IMR-90 (cell line): ENCODE data around the gene MYBPH. TPM values are rescaled to one million over a fixed set of nuclear protein-coding genes. Genes with fewer than 3 reads are reported as not detected.

Experiments
- ATAC-seq: fragments of 200-7000 bp; cut with Tn5 transposase; 2 replicates; pipeline ENCODE4 v1.9.1; 2020; ENCODE audit warnings: low read depth, mild to moderate bottlenecking, moderate library complexity
- BruUV-seq: library from RNA; stranded (reverse); fragments of 400-500 nt; replicated peaks from 2 replicates; lab custom pipeline; 2021; lab: Mats Ljungman, UMichigan
- CTCF ChIA-PET: fragments of 300-600 bp; formaldehyde crosslinking; extraction: SDS; loops from one replicate; lab custom pipeline; 2021; ENCODE audit warnings: antibody characterized with exemption; lab: Yijun Ruan, JAX
- POLR2A ChIA-PET: fragments of 300-600 bp; sonication (Branson Sonifier 250); formaldehyde crosslinking; loops from one replicate; lab custom pipeline; 2022; ENCODE audit warnings: antibody characterized with exemption; ENCODE audit not compliant: unreplicated experiment; lab: Charles Lee
- DNase-seq: peaks from one replicate; pipeline ENCODE4 v3.0.0; 2013
- H2AFZ ChIP-seq: replicated peaks from 2 replicates; pipeline ENCODE3; 2013; ENCODE audit warnings: low read length, mild to moderate bottlenecking; ENCODE audit not compliant: poor library complexity
- H2AK5ac ChIP-seq: 2 replicates; pipeline ENCODE4 v1.6.1; 2013; ENCODE audit warnings: low read depth, low read length, inconsistent platforms
- H2AK9ac ChIP-seq: replicated peaks from 2 replicates; pipeline ENCODE3; 2013; ENCODE audit warnings: mild to moderate bottlenecking, low read depth, low read length, moderate library complexity; ENCODE audit not compliant: poor library complexity
- H2BK120ac ChIP-seq: 2 replicates; pipeline ENCODE4 v1.6.1; 2013; ENCODE audit warnings: low read depth, low read length, inconsistent platforms
- H2BK15ac ChIP-seq: 3 replicates; pipeline ENCODE4 v1.6.1; 2013; ENCODE audit warnings: low read depth, low read length, inconsistent platforms
- H2BK20ac ChIP-seq: 2 replicates; pipeline ENCODE4 v1.6.1; 2013; ENCODE audit warnings: low read depth, mild to moderate bottlenecking, inconsistent platforms, low read length, moderate library complexity
- H2BK5ac ChIP-seq: 2 replicates; pipeline ENCODE4 v1.6.1; 2013; ENCODE audit warnings: mild to moderate bottlenecking, low read depth, low read length, inconsistent platforms; ENCODE audit not compliant: poor library complexity, severe bottlenecking
- H3K14ac ChIP-seq: replicated peaks from 2 replicates; pipeline ENCODE4 v1.6.1; 2013; ENCODE audit warnings: low read depth, low read length, inconsistent platforms
- H3K18ac ChIP-seq: 2 replicates; pipeline ENCODE4 v1.6.1; 2013; ENCODE audit warnings: low read depth, low read length, control low read depth
- H3K23ac ChIP-seq: 2 replicates; pipeline ENCODE4 v1.6.1; 2013; ENCODE audit warnings: low read depth, low read length, inconsistent platforms
- H3K27ac ChIP-seq: 2 replicates; pipeline ENCODE4 v1.5.1; 2013; ENCODE audit warnings: mild to moderate bottlenecking, control low read depth, low read length; ENCODE audit not compliant: insufficient read depth
- H3K27me3 ChIP-seq: 2 replicates; pipeline ENCODE4 v1.6.1; 2013; ENCODE audit warnings: low read length; ENCODE audit not compliant: control insufficient read depth, insufficient read depth
- H3K36me3 ChIP-seq: 2 replicates; pipeline ENCODE4 v1.6.1; 2013; ENCODE audit warnings: low read length, mixed read lengths; ENCODE audit not compliant: control insufficient read depth, insufficient read depth
- H3K4ac ChIP-seq: 2 replicates; pipeline ENCODE4 v1.6.1; 2013; ENCODE audit warnings: low read depth, low read length, inconsistent platforms
- H3K4me1 ChIP-seq: 2 replicates; pipeline ENCODE4 v1.6.1; 2013; ENCODE audit warnings: low read length, mixed read lengths; ENCODE audit not compliant: control insufficient read depth, insufficient read depth
- H3K4me2 ChIP-seq: 2 replicates; pipeline ENCODE4 v1.6.1; 2013; ENCODE audit warnings: low read depth, mild to moderate bottlenecking, control low read depth, low read length, moderate library complexity
- H3K4me3 ChIP-seq: 2 replicates; pipeline ENCODE4 v1.5.1; 2013; ENCODE audit warnings: low read depth, mild to moderate bottlenecking, control low read depth, low read length, moderate library complexity; ENCODE audit not compliant: insufficient read depth
- H3K56ac ChIP-seq: 2 replicates; pipeline ENCODE4 v1.6.1; 2013; ENCODE audit warnings: low read length, inconsistent platforms; ENCODE audit not compliant: insufficient read depth; ENCODE audit errors: extremely low read depth
- H3K79me1 ChIP-seq, 2 experiments: 2 replicates each; pipeline ENCODE4 v1.6.1; 2013; ENCODE audit warnings: low read length in 2 of 2, inconsistent platforms in 1 of 2, low read depth in 1 of 2
- H3K9ac ChIP-seq: 2 replicates; pipeline ENCODE4 v1.6.1; 2013; ENCODE audit warnings: low read depth, low read length, control low read depth
- H3K9me1 ChIP-seq: 2 replicates; pipeline ENCODE4 v1.6.1; 2013; ENCODE audit warnings: low read length, inconsistent platforms; ENCODE audit not compliant: insufficient read depth
- H3K9me3 ChIP-seq: 2 replicates; pipeline ENCODE4 v1.6.1; 2013; ENCODE audit warnings: low read length; ENCODE audit not compliant: control insufficient read depth, insufficient read depth
- H4K20me1 ChIP-seq: 2 replicates; pipeline ENCODE4 v1.6.1; 2013; ENCODE audit warnings: low read length, inconsistent platforms; ENCODE audit not compliant: insufficient read depth
- H4K5ac ChIP-seq: 2 replicates; pipeline ENCODE4 v1.6.1; 2013; ENCODE audit warnings: mild to moderate bottlenecking, low read depth, low read length, control low read depth
- H4K8ac ChIP-seq, 2 experiments: 2 replicates each; pipeline ENCODE4 v1.6.1; 2013; ENCODE audit warnings: low read depth in 2 of 2, low read length in 2 of 2, control low read depth in 1 of 2, inconsistent platforms in 1 of 2
- H4K91ac ChIP-seq: 2 replicates; pipeline ENCODE4 v1.6.1; 2013; ENCODE audit warnings: low read depth, low read length, inconsistent platforms; ENCODE audit not compliant: insufficient read depth
- BHLHE40 ChIP-seq: fragments of 150-350 bp; IDR thresholded peaks from 2 replicates; pipeline ENCODE4 v1.6.1; 2016; ENCODE audit warnings: mild to moderate bottlenecking, low read depth, low read length
- CEBPB ChIP-seq: IDR thresholded peaks from 2 replicates; pipeline ENCODE4 v1.6.1; 2012; ENCODE audit warnings: low read depth, low read length, improper control_type of control experiment
- CHD1 ChIP-seq: IDR thresholded peaks from 2 replicates; pipeline ENCODE4 v1.6.1; 2012; ENCODE audit warnings: low read depth, low read length, improper control_type of control experiment
- FOS ChIP-seq: fragments of 150-350 bp; IDR thresholded peaks from 2 replicates; pipeline ENCODE4 v1.6.1; 2016; ENCODE audit warnings: low read depth, low read length
- MAFK ChIP-seq: IDR thresholded peaks from 2 replicates; pipeline ENCODE4 v1.6.1; 2012; ENCODE audit warnings: low read depth, low read length, improper control_type of control experiment
- MAZ ChIP-seq: IDR thresholded peaks from 2 replicates; pipeline ENCODE4 v1.6.1; 2012; ENCODE audit warnings: low read depth, mild to moderate bottlenecking, low read length, improper control_type of control experiment, moderate library complexity, borderline replicate concordance
- MXI1 ChIP-seq: IDR thresholded peaks from 2 replicates; pipeline ENCODE4 v1.6.1; 2012; ENCODE audit warnings: low read depth, mild to moderate bottlenecking, low read length, moderate library complexity, borderline replicate concordance
- NFE2L2 ChIP-seq: fragments of 150-350 bp; IDR thresholded peaks from 2 replicates; pipeline ENCODE4 v1.6.1; 2016; ENCODE audit warnings: low read depth, mild to moderate bottlenecking, low read length
- POLR2A ChIP-seq: IDR thresholded peaks from 2 replicates; pipeline ENCODE4 v1.6.1; 2012; ENCODE audit warnings: mild to moderate bottlenecking, low read depth, low read length
- RAD21 ChIP-seq: IDR thresholded peaks from 2 replicates; pipeline ENCODE4 v1.6.1; 2012; ENCODE audit warnings: low read length, improper control_type of control experiment
- RCOR1 ChIP-seq: IDR thresholded peaks from 2 replicates; pipeline ENCODE4 v1.6.1; 2012; ENCODE audit warnings: mild to moderate bottlenecking, low read length, improper control_type of control experiment; ENCODE audit not compliant: insufficient replicate concordance
- RFX5 ChIP-seq: IDR thresholded peaks from 2 replicates; pipeline ENCODE4 v1.8.0; 2012; ENCODE audit warnings: low read depth, mild to moderate bottlenecking, low read length, moderate library complexity
- SMC3 ChIP-seq: fragments of 150-350 bp; IDR thresholded peaks from 2 replicates; pipeline ENCODE4 v1.6.1; 2016; ENCODE audit warnings: low read depth, mild to moderate bottlenecking, antibody characterized with exemption, low read length, moderate library complexity
- WGBS, 2 experiments: methylation state at CpG; one replicate each; pipeline versions ENCODE4 v1.1.5 to v1.1.7; 2013; ENCODE audit warnings: missing lambda C conversion rate in 2 of 2; ENCODE audit not compliant: insufficient read length in 1 of 2; ENCODE audit errors: extremely low coverage in 2 of 2; 5-methylcytosine and 5-hydroxymethylcytosine counted together
- dilution Hi-C: fragments of 300-500 bp; cut with HindIII; formaldehyde crosslinking; loops from one replicate; pipeline ENCODE4 v1.14.3; 2018; ENCODE audit warnings: low sequenced_read_pairs; ENCODE audit not compliant: unreplicated experiment
- in situ Hi-C: fragments of 300-500 bp; cut with MboI; formaldehyde crosslinking; loops from 3 replicates; pipeline ENCODE4 v1.14.3; 2019; ENCODE audit warnings: low sequenced_read_pairs, inconsistent platforms, mixed read lengths
- intact Hi-C: fragments of 100-400 bp; cut with micrococcal nuclease; formaldehyde crosslinking; loops from 2 replicates; pipeline ENCODE4 v1.10.0; 2022
- polyA plus RNA-seq, 3 experiments: library from polyadenylated mRNA; depleted of rRNA; stranded (reverse); fragments of >200 nt; gene quantifications; 2 replicates each; pipeline ENCODE4 v1.2.3, GENCODE V29; 2012; ENCODE audit warnings: low replicate concordance in 1 of 3
- total RNA-seq: library from RNA; depleted of rRNA; stranded (reverse); fragments of >200 nt; gene quantifications from 2 replicates; pipeline ENCODE4 v1.2.3, GENCODE V29; 2012
- TF ChIP-seq, protein P1 (sequence below): fragments of 150-350 bp; IDR thresholded peaks from 2 replicates; pipeline ENCODE4 v1.6.1; 2017; ENCODE audit warnings: mild to moderate bottlenecking, antibody characterized with exemption, low read length, low read depth
- TF ChIP-seq, protein P2 (sequence below): fragments of 150-350 bp; IDR thresholded peaks from 2 replicates; pipeline ENCODE4 v1.6.1; 2016; ENCODE audit warnings: low read depth, mild to moderate bottlenecking, low read length, moderate library complexity, borderline replicate concordance
- TF ChIP-seq, protein P3 (sequence below): conservative IDR thresholded peaks from 2 replicates; pipeline ENCODE4 v1.5.1; 2012; ENCODE audit warnings: mild to moderate bottlenecking, low read depth, low read length, improper control_type of control experiment

The MYBPH gene
- total and polyA plus RNA-seq, 2 of the 4 experiments (the other 2 are of a cell fraction): not detected

DNA sequence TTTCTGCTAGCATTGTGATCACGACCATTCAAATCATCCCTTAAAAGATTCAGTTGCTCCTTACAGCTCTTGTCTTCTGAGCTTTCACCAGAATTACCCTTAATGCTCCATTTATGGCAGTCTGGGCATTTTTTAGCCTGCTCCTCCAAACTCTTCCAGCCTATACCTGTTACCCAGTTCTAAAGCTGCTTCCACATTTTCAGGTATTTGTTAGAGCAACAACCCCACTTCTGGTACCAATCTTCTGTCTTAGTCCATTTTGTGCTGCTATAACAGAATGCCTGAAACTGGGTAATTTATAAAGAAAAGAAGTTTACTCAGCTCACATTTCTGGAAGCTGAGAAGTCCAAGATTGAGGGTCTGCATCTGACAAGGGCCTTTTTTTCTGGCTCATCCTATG lies 17.2 kb downstream of the MYBPH start:
- Histone ChIP-seq H3K14ac (no peak overlapping the region), H3K27ac (no peak overlapping the region)

More for the DNA sequence above, 17.2 kb downstream of the MYBPH start:
- H3K4me1 ChIP-seq: peaks cover 10% of the 10 kb centered on the region
- no peak overlapping the region for H3K4me3 ChIP-seq
- no peak overlapping the region for H4K91ac ChIP-seq
- no peak overlapping the region for H4K8ac ChIP-seq
- in situ Hi-C loops (no loop called here), dilution Hi-C loops (no loop called here), intact Hi-C loops (no loop called here)
- H2BK15ac ChIP-seq: no peak overlapping the region
- H4K20me1 ChIP-seq: no peaks in the 10 kb centered on the region
- no peak overlapping the region for H4K5ac ChIP-seq
- H2AK9ac ChIP-seq: no peak overlapping the region
- H2BK20ac ChIP-seq: no peak overlapping the region
- ChIA-PET POLR2A (no interaction called here), CTCF (no interaction called here)
- TF ChIP-seq MAFK: no peak
- TF ChIP-seq RFX5: no peak
- TF ChIP-seq RAD21: no peak
- no peak for TF ChIP-seq RCOR1
- TF ChIP-seq POLR2A: no peak
- no peak for TF ChIP-seq CHD1
- no peak for TF ChIP-seq MXI1
- no peak for TF ChIP-seq MAZ
- no peak for TF ChIP-seq CEBPB
- no peak for TF ChIP-seq NFE2L2
- TF ChIP-seq SMC3: no peak
- TF ChIP-seq, protein P1, sequence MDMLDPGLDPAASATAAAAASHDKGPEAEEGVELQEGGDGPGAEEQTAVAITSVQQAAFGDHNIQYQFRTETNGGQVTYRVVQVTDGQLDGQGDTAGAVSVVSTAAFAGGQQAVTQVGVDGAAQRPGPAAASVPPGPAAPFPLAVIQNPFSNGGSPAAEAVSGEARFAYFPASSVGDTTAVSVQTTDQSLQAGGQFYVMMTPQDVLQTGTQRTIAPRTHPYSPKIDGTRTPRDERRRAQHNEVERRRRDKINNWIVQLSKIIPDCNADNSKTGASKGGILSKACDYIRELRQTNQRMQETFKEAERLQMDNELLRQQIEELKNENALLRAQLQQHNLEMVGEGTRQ: no peak
- TF ChIP-seq, protein P2, sequence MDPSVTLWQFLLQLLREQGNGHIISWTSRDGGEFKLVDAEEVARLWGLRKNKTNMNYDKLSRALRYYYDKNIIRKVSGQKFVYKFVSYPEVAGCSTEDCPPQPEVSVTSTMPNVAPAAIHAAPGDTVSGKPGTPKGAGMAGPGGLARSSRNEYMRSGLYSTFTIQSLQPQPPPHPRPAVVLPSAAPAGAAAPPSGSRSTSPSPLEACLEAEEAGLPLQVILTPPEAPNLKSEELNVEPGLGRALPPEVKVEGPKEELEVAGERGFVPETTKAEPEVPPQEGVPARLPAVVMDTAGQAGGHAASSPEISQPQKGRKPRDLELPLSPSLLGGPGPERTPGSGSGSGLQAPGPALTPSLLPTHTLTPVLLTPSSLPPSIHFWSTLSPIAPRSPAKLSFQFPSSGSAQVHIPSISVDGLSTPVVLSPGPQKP: no peak
- no peak for TF ChIP-seq BHLHE40
- no peak for TF ChIP-seq FOS
- TF ChIP-seq, protein P3, sequence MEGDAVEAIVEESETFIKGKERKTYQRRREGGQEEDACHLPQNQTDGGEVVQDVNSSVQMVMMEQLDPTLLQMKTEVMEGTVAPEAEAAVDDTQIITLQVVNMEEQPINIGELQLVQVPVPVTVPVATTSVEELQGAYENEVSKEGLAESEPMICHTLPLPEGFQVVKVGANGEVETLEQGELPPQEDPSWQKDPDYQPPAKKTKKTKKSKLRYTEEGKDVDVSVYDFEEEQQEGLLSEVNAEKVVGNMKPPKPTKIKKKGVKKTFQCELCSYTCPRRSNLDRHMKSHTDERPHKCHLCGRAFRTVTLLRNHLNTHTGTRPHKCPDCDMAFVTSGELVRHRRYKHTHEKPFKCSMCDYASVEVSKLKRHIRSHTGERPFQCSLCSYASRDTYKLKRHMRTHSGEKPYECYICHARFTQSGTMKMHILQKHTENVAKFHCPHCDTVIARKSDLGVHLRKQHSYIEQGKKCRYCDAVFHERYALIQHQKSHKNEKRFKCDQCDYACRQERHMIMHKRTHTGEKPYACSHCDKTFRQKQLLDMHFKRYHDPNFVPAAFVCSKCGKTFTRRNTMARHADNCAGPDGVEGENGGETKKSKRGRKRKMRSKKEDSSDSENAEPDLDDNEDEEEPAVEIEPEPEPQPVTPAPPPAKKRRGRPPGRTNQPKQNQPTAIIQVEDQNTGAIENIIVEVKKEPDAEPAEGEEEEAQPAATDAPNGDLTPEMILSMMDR: no peak
- no peak overlapping the region for H3K9ac ChIP-seq
- H3K27me3 ChIP-seq: peaks cover 37% of the 10 kb centered on the region
- H3K18ac ChIP-seq: no peak overlapping the region
- no peaks in the 10 kb centered on the region for H3K36me3 ChIP-seq
- 30% methylated on average over 1 of the region's 1 CpG; no CpG with 5 or more reads in 1 of the 2 experiments for WGBS, 2 experiments
- no peak overlapping the region for H3K56ac ChIP-seq
- BruUV-seq: no TSS peak
- no peak overlapping the region for H2BK120ac ChIP-seq
- H3K9me3 ChIP-seq: peaks cover 7% of the 10 kb centered on the region; the same call in 1 of the 2 replicates
- no peak overlapping the region for H3K4me2 ChIP-seq
- H2AFZ ChIP-seq: no peak overlapping the region
- DNase-seq (no peak), ATAC-seq (no peak)
- no peak overlapping the region for H3K23ac ChIP-seq
- no peak overlapping the region for H2AK5ac ChIP-seq
- no peak overlapping the region for H2BK5ac ChIP-seq
- no peaks in the 10 kb centered on the region for H3K79me1 ChIP-seq
- H3K4ac ChIP-seq: no peak overlapping the region
- no peaks in the 10 kb centered on the region for H3K9me1 ChIP-seq
